ENCODE results near the gene APC2.
"Not testable (repeated sequence)": the region's sequence is repeated elsewhere in the genome, so short reads cannot be mapped to it uniquely, and the experiment has no call there.

Gene APC2

DNA sequence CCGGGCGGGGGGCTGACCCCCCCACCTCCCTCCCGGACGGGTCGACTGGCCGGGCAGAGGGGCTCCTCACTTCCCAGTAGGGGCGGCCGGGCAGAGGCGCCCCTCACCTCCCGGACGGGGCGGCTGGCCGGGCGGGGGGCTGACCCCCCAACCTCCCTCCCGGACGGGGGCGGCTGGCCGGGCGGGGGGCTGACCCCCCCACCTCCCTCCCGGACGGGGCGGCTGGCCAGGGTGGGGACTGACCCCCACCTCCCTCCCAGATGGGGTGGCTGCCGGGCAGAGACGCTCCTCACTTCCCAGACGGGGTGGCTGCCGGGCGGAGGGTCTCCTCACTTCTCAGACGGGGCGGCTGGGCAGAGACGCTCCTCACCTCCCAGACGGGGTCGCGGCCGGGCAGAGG, 49.3 kb downstream of the APC2 start:
- not testable (repeated sequence) for DNase-seq

- no peak for DNase-seq
These were observed 51.3 kb downstream of the APC2 start for GRCh38 chr19:1501200-1501595.

GRCh38 chr19:1502433-1503088, 52.6 kb downstream of the APC2 start:
- no peak for DNase-seq

GRCh38 chr19:1503089-1503924, 53.4 kb downstream of the APC2 start:
- peak; percentile 63 for DNase-seq

DNA sequence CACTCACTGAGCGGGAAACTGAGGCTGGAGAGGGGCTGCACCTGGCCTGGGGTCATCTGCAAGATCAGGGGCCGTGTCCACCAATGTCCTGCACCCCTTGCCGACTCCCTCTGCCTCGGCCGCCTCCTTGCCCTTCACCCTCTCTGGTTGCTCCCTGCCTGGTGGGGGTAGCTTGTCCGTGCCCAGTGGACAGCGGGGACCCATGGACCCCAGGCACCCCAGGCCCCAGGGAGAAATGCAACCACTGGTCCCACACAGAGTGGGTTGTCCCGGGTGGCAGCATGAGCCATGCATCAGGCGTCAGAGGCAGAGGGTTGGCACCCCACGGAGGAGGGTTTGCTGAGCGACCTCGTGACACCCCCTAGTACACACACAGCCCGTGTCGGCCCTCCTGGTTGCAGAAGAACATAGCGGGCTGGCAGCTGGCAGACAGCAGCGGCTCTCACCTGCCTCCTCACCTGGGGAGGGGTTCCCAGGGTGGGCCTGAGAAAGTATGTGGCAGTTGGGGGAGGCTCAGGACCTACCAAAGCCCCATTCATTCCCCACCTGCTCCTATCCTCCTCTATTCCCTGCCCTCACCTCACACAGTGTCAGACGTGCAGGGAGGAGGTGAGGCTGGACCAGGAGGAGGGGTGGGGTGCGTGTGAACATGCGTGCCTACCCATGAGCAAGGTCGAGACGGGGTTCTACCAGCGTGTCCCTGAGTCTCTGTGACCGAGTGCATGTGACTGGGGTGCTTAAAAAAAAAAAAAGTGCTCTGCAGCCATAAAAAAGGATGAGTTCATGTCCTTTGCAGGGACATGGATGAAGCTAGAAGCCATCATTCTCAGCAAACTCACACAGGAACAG, 54.2 kb downstream of the APC2 start:
- no peak for DNase-seq

DNA sequence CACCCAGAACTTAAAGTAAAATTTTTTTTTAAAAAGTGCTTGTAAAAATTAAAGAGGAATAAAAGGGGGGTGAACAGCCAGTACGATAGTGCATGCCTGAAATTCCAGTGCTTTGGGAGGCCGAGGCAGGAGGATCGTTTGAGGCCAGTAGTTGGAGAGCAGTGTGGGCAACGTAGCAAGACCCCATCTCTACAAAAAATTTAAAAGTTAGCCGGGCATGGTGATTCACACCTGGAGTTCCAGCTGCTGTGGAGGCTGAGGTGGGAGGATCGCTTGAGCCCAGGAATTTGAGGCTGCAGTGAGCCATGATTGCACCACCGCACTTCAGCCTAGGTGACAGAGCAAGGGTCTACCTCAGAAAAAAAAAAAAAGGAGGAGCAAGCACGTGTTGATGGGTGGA, 55.1 kb downstream of the APC2 start:
- DNase-seq: no peak

DNA sequence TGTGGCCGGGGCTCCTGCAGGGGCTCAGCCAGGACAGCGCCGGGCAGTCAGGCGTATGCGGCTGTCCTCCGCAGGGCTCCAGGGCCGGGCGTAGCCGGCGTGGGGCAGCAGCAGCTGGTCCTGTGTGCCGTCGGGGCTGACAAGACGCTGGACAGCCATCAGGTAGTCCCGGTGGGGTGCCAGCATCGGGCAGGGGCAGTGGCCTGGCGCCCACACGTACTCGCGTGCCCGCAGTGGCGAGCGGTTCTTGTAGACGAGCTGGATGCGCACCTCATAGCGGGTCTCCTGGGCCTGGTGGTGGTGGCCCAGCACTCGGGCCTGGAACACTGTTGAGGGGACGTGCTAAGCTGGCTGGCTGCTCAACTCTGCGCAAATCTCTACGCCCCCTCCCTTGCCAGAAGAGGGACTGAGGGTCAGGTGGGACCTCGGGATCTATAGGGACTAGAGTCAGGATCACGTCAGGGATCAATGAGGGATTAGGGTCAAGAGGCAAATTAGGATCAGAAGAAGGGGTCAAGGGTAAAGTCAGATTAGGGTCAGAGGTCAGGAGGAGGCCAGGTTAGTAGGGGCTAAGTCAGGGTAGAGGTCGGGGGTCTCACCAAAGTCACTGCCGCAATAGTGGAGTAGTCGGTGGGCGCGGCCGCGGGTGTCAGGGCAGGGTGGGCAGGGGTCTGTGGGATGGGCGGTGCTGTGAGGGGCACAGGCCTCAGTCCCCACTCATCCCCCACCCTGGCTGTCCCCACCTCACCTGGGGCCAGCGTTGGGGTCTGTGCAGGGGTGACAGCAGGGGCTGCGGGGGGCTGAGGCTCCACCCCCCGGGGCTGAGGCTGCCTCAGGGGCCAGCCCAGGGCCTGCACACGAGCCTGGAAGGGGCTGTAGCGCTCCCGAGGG, 56.3 kb downstream of the APC2 start:
- DNase-seq: no peak

GRCh38 chr19:1507192-1507660, 57.3 kb downstream of the APC2 start:
- no peak for DNase-seq

DNA sequence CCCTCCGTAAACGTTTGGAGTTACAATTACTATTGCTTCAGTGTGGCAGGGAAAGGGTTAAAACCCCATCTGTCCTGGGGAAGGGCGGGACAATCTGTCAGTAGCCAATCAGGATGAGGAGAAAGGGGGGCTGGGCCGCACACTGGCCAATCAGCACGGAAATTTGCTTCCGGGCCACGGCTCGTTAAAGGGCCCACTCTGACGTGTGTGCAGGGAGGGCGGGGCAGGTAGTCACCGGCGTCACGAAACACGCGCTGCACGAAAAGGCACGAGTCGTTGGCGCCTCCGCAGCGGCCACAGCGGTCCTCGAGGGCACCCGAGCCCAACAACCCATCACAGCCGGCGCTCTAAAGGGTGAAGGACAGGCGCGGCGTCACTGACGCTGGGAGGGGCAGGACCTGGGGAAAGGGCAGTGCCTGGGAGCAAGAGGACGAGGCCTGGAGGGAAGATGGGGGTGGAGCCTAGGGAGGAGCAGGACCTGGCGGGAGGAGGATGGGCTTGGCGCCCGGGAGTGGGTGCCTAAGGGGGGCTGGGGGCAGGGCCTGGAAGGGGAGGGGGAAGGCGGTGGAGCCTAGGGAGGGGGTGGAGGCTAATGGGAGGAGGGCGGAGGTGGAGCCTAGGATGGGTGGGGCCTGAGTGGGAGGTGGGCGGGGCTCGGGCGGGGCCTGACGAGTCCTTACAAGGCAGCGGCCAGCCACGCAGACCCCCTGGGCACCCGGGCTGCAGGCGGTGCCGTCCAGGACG, 58.0 kb downstream of the APC2 start:
- DNase-seq: peak; percentile 94

DNA sequence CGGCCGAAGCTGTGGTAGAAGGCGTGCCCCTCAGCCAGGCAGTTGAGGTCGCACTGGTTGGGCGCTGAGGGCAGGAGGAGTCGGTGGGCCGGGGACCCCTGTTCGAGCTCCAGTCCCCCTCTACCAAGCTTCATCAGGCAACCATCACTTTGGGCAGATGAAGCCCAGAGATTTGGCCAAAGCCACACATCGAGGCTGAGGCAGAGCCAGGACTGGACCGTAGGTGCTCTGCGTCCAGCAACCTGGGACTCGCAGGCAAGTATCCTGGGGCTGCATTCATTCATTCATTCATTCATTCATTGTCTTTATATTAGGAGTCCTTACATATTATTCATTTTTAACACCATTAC, 58.6 kb downstream of the APC2 start:
- DNase-seq: no peak

GRCh38 chr19:1509602-1510441, 59.9 kb downstream of the APC2 start:
- no peak for DNase-seq

DNA sequence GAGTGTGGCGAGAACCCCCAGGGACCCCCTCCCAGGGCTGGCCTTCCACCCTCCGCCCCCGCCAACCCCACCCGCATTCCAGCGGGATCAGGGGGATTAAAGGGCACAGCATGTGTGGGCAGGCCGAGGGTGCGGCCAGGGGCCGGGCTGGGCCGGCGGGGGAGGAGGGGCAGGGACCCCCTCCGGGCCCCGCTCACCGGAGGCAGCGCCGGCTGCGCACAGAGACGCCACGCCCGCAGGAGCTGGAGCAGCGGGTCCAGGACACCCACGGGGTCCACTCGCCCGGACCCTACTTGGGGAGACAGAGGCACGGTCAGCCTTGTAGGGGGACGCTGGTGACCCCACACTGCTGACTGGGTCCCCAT, 60.5 kb downstream of the APC2 start:
- DNase-seq: no peak

- DNase-seq: no peak
These were observed 60.9 kb downstream of the APC2 start for GRCh38 chr19:1510807-1511206.

DNA sequence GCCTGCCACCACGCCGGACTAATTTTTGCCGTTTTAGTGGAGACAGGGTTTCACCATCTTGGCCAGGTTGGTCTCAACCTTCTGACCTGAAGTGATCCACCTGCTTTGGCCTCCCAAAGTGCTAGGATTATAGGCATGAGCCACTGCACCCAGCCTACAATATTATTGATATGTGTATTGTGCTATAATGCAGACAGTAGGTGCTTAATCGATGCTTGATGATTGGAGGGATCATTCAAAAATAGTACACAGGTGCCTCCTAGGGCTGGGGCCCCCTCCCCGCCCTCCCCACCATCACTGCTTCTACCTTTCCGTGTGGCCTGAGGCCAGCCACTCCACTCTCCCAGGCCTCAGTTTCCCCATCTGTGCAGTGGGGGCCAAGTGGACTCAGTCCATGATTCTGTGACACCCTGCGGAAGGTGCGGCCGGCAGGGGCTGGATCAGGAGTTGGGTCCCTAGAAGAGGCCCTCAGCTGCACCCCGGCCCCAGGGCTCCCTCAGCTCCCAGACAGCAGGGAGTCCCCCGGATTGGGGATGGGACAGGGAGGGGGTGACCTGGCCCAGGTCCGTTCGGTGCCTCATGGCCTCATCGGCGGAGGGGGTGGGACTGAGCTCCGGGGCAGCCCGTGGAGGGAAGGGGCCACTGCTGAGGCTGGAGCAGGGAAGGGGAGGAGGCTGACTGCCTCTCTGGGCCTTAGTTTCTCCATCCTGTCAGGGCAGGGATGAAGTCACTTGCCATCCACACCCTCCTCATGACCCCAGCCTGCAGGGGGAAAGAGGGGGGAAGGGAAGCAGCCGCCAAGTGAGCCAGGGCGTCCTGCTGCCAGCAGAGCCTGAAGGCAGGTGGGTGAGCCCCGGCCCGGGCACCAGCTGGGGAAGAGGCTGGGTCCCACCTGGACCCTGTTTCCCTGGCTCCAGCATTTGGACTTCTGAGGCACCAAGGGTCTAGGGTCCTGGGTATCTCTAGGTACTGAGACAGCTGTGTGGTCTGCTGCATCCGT, 61.7 kb downstream of the APC2 start:
- no peak for DNase-seq

DNA sequence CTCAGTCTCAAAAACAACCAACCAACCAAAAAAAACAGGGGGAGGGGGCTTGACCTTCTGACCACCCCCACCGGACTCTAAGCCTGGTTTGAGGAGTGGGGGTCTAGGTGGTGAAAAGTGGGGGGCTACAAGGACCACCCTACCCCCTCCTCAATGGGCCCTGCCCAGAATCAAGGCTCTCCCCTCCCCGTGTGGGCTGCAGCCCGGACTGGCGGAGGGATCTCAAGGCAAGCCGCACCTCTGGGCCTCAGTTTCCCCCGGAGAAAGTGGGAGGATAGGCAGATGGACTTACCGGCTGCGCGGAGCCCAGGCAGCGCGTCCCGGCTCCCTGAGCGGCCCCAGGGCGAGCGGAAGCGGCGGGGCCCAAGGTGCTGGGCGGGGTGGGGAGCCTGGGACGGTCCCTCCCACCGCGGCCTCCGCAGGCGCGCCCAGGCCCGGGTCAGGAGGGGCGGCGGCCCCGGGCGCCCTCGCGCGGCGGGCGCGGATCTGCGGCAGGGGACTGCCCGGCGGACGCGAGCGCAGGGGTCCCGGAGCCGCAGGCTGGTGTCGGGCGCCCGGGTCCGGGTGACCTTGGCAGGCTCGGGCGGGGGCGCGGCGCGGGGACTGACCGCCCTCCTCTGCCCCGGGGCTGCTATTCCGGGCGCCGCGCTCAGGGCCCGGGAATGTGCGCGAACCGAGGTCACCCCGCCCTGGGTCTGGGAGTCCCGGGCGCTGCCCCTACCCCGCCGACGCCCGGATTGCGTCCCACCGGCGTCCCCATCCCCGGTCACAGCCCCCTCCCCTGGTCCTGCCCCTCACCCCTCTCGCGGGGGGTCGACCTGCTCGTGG, 63.0 kb downstream of the APC2 start, which contains the start of gene ADAMTSL5:
Gene ADAMTSL5 (minus strand): TSS at position 349 of the 828 bp plus-strand sequence. CDS start 2,076 bp downstream, outside the sequence.
- peak; percentile 78 for DNase-seq

DNA sequence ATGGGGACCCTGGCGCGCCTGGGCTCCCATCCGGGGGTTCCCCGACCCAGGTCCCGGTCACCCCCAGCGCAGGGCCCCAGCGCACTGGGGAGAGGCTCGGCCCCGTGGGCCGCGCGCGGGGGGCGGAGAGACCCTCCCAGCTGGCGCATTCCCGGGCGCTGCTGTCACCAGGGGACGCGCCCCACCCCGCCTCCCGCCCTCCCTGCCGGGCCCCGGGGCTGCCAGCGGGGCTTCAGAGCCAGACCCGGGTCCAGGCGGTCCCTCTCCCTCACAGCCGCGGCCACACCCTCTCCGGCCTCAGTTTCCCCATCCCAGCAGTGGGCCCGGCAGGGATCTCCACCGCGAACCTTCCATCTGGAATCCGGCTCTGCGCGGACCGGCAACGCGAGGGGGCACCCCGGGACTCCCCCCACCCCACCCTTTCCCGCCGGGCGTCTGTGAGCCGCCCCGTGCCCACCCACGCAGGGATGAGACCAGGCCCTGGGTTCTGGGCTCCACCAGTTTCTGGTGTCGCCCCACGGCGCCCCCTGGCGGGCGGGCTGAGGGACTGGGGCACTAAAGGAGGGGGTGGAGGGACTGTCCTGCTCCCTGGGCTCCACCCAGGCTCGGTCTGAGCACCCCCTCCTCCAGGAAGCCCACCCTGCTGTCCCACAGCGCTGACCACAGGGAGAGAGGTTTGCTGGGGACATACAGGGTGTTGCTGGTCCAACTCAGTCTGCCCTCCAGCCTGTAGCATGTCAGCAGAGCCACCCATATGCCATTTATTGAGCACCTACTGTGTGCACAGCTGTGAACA, 63.8 kb downstream of the APC2 start:
- DNase-seq: peak; percentile 64

- DNase-seq: no peak
These were observed 64.4 kb downstream of the APC2 start for GRCh38 chr19:1514295-1514661.

Measured in EL (cell line).